Measurements from ENCODE around the gene OR7D2. TPM values are rescaled to one million over a fixed set of nuclear protein-coding genes. Genes with fewer than 3 reads are reported as not detected.

Gene OR7D2
- total RNA-seq, result 0.10 TPM in 1 of 2 replicates, not detected in the other

GRCh38 chr19:9178901-9179300, at the start of gene OR7D2:
Gene OR7D2, plus strand, starts transcription at chr19:9178979. Its CDS starts 6,803 bp downstream, at chr19:9185782.

GRCh38 chr19:9140159-9140874, 38.5 kb upstream of the OR7D2 start, which contains the start of gene ZNF317:
Gene ZNF317, plus strand, starts transcription at chr19:9140397. Its CDS starts 15,620 bp downstream, at chr19:9156017.

DNA sequence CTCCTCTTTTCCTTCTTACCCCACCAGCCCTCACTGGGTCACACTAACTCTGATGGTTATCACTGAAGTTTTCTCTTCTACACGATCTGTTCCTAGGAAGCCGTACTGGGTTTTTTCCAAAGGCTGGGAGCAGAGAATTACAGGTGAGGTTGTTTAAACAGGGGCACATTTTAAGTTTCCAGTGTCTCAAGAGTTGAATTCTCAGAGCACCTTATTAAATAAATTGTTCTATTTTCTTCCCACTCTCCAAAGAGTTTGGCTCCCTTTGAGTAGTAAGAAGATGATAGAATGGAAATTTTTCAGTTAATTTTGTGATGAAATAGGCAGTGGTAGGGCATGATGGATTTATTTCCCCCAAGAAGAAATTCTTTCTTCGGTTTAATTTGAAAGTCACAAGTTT, 40.7 kb downstream of the OR7D2 start, which contains the start of gene OR7D4:
OR7D4 (minus strand) TSS at position 101 of the 400 bp plus-strand sequence. CDS start 4,752 bp downstream, outside the sequence.

Other genes with a start within 250 kb of the OR7D2 start
- gene MUC16, start 168.6 kb upstream of the OR7D2 start, total RNA-seq, result not detected in 2 replicates
- gene OR1M1, start 91.9 kb upstream of the OR7D2 start, total RNA-seq, result not detected in 2 replicates
- gene OR7G2, start 71.5 kb upstream of the OR7D2 start, total RNA-seq, result not detected in 2 replicates
- gene OR7G1, start 63.2 kb upstream of the OR7D2 start, total RNA-seq, result not detected in 2 replicates
- not detected in 2 replicates for gene OR7G3, start 52.0 kb upstream of the OR7D2 start, total RNA-seq
- 13.1 and 13.4 TPM in 2 replicates for gene ZNF317, start 38.6 kb upstream of the OR7D2 start, total RNA-seq
- gene OR7D4, start 40.6 kb downstream of the OR7D2 start, total RNA-seq, result not detected in 2 replicates
- not detected in 2 replicates for gene OR7E24, start 72.0 kb downstream of the OR7D2 start, total RNA-seq
- gene ZNF699, start 130.9 kb downstream of the OR7D2 start, total RNA-seq, result 2.6 and 5.8 TPM in 2 replicates
- gene ZNF559, start 145.2 kb downstream of the OR7D2 start, total RNA-seq, result 6.5 and 6.9 TPM in 2 replicates
- gene ZNF177, start 184.0 kb downstream of the OR7D2 start, total RNA-seq, result 0.15 and 2.0 TPM in 2 replicates